HCT116 (cell line): Measurements from ENCODE around the gene TUBB6.

ENCODE experiments used
- EZH2phosphoT487 ChIP-seq: fragments of 200-600 bp; IDR thresholded peaks from 2 replicates; pipeline ENCODE4 v1.6.1; 2018; ENCODE audit warnings: antibody characterized with exemption, borderline replicate concordance
- POLR2AphosphoS5 ChIP-seq: IDR thresholded peaks from 2 replicates; pipeline ENCODE4 v1.6.1; 2011; ENCODE audit warnings: mild to moderate bottlenecking, low read depth, low read length, moderate library complexity
- RAD21 ChIP-seq: IDR thresholded peaks from 2 replicates; pipeline ENCODE4 v1.6.1; 2012; ENCODE audit warnings: low read depth, mild to moderate bottlenecking
- TF ChIP-seq, protein P1 (sequence below), 3 experiments: fragments of 200-600 bp in 1 of 3; sonication (generic) in 1 of 3; IDR thresholded peaks in 2 of 3; conservative IDR thresholded peaks in 1 of 3; 2 replicates each; pipeline ENCODE4 v1.5.1; 2012 to 2017; ENCODE audit warnings: low read depth in 2 of 3, low read length in 2 of 3, antibody characterized with exemption in 1 of 3, borderline replicate concordance in 1 of 3, control low read depth in 1 of 3, mild to moderate bottlenecking in 1 of 3, mixed read lengths in 1 of 3, mixed run types in 1 of 3, moderate library complexity in 1 of 3; ENCODE audit not compliant: insufficient read depth in 1 of 3

DNA sequence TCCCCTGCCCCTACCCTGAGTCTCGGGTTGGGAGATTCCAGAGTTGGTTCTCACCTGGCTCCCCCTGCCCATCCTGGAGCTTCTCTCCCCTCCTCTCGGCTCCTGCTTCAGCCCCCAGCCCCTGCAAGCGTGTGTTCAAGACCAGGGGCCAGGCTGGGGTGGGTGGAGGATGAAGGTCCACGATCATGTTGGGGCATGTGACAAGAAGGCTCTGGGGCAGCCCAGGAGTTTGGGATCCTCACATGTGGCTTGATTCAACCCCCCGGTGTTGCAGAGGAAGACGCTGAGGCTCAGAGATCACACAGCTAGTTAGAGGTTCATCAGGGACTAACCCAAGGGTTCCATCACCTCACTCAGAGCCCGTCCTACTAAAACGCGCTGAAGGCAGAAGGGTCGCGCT is 14.2 kb upstream of the TUBB6 start:
- TF ChIP-seq, protein P1, sequence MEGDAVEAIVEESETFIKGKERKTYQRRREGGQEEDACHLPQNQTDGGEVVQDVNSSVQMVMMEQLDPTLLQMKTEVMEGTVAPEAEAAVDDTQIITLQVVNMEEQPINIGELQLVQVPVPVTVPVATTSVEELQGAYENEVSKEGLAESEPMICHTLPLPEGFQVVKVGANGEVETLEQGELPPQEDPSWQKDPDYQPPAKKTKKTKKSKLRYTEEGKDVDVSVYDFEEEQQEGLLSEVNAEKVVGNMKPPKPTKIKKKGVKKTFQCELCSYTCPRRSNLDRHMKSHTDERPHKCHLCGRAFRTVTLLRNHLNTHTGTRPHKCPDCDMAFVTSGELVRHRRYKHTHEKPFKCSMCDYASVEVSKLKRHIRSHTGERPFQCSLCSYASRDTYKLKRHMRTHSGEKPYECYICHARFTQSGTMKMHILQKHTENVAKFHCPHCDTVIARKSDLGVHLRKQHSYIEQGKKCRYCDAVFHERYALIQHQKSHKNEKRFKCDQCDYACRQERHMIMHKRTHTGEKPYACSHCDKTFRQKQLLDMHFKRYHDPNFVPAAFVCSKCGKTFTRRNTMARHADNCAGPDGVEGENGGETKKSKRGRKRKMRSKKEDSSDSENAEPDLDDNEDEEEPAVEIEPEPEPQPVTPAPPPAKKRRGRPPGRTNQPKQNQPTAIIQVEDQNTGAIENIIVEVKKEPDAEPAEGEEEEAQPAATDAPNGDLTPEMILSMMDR (IDR thresholded peaks at IDR 0.05 in 2 of 3, conservative IDR thresholded peaks at IDR 0.05 in 1 of 3; ENCODE audit: borderline replicate concordance in 1 of 3, insufficient read depth in 1 of 3, low read depth in 2 of 3, low read length in 2 of 3), result no peak
- TF ChIP-seq POLR2AphosphoS5, result no peak
- no peak for TF ChIP-seq EZH2phosphoT487
- TF ChIP-seq RAD21, result no peak
